Epithelial cell of esophagus (primary cell): ENCODE results near the gene PRR23B.

Source experiments
- DNase-seq: peaks from one replicate; pipeline ENCODE4 v3.0.0; 2010; ENCODE audit warnings: low read depth
- H3K4me3 ChIP-seq: 2 replicates; pipeline ENCODE4 v1.5.1; 2011; ENCODE audit warnings: mild to moderate bottlenecking, low read length, control low read depth
- TF ChIP-seq, protein P1 (sequence below): IDR thresholded peaks from 2 replicates; pipeline ENCODE4 v1.5.1; 2011; ENCODE audit warnings: low read depth, mild to moderate bottlenecking, low read length, control low read depth, inconsistent platforms; ENCODE audit not compliant: insufficient read depth; ENCODE audit errors: missing control alignments

The PRR23B gene

DNA sequence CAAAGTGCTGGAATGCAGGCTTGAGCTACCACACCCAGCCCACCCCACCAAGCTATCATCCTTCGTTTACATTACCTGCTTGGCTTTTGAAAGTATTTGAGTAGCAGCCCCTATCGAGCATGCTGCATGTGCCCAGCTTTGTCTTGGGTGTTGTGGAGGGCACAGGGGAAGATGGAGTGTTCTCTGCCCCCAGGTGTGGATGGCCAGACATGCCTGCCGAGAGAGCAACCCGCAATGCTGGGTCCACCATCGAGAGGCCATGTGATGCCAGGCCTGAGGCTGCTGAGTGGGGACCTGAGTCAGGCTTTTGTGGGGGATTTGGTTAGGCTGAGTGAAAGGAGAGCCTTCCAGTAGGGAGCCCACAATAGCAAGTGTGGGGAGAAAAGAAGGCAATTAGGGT is 47.8 kb downstream of the PRR23B start:
- TF ChIP-seq, protein P1, sequence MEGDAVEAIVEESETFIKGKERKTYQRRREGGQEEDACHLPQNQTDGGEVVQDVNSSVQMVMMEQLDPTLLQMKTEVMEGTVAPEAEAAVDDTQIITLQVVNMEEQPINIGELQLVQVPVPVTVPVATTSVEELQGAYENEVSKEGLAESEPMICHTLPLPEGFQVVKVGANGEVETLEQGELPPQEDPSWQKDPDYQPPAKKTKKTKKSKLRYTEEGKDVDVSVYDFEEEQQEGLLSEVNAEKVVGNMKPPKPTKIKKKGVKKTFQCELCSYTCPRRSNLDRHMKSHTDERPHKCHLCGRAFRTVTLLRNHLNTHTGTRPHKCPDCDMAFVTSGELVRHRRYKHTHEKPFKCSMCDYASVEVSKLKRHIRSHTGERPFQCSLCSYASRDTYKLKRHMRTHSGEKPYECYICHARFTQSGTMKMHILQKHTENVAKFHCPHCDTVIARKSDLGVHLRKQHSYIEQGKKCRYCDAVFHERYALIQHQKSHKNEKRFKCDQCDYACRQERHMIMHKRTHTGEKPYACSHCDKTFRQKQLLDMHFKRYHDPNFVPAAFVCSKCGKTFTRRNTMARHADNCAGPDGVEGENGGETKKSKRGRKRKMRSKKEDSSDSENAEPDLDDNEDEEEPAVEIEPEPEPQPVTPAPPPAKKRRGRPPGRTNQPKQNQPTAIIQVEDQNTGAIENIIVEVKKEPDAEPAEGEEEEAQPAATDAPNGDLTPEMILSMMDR = no peak
- no peak for DNase-seq
- H3K4me3 ChIP-seq = no peak overlapping the region

DNA sequence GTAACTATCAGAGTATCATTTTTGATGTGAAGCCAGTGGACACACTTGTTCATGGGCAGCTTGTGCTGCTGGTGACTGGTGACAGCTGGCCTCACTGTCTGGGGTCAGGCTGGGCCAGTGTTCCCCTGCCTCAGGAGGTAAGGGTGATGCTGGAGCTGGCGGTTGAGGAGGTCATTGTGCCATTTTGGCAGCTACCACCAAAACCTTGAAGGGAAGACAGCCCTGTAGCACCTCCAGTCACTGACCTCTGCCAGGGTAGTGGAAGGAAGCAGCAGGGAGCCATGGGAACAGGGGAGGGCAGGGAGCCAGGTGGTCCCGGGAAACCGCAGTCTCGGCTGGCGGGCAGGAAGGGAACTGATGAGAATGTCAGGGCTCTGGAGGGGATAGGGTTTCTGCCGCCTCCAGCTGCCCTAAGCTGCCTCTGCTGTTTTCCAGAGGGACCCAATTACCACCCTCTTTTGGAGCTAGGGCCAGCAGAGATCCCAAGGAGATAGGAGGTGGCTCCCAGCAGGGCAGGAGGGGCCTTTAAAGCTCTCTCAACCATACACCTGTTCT is 48.9 kb downstream of the PRR23B start:
- H3K4me3 ChIP-seq = no peak overlapping the region
- DNase-seq = no peak
- TF ChIP-seq, protein P1 = no peak
